Activated T-helper 2 cell treated with anti-CD3 and anti-CD28 coated beads, Interferon-gamma antibody, Interleukin-2, Interleukin-4, amounts not matched to agents 10 μg/mL and 5 μg/mL and 100 μg/mL, durations not matched to agents 14 hours and 24 hours and 36 hours (primary cell): Measurements from ENCODE around the gene MORN3. TPM values are rescaled to one million over a fixed set of nuclear protein-coding genes. Genes with fewer than 3 reads are reported as not detected.
"Not testable (repeated sequence)": the region's sequence is repeated elsewhere in the genome, so short reads cannot be mapped to it uniquely, and the experiment has no call there.

Experiments
- DNase-seq: peaks from one replicate; pipeline ENCODE4 v3.0.0; 2021; ENCODE audit warnings: low spot score
- H3K27ac Mint-ChIP-seq: one replicate; pipeline ENCODE4 v1.8.0; 2021; ENCODE audit warnings: mixed read lengths
- H3K27me3 Mint-ChIP-seq: one replicate; pipeline ENCODE4 v1.8.0; 2021; ENCODE audit warnings: low read depth, mixed read lengths
- H3K36me3 Mint-ChIP-seq: one replicate; pipeline ENCODE4 v1.8.0; 2021; ENCODE audit warnings: low read depth, mixed read lengths
- H3K4me1 Mint-ChIP-seq: one replicate; pipeline ENCODE4 v1.8.0; 2021; ENCODE audit warnings: low read depth, mixed read lengths
- H3K4me3 Mint-ChIP-seq: one replicate; pipeline ENCODE4 v1.8.0; 2021; ENCODE audit warnings: low read depth, mild to moderate bottlenecking, moderate library complexity, mixed read lengths
- H3K9me3 Mint-ChIP-seq: one replicate; pipeline ENCODE4 v1.8.0; 2021; ENCODE audit warnings: mixed read lengths
- intact Hi-C: fragments of 100-400 bp; cut with micrococcal nuclease; formaldehyde crosslinking; loops from one replicate; pipeline ENCODE4 v1.15.1; 2023
- total RNA-seq: library from RNA; stranded (reverse); gene quantifications from 2 replicates; pipeline ENCODE4 v1.2.3, GENCODE V29; 2022

The MORN3 gene, protein sequence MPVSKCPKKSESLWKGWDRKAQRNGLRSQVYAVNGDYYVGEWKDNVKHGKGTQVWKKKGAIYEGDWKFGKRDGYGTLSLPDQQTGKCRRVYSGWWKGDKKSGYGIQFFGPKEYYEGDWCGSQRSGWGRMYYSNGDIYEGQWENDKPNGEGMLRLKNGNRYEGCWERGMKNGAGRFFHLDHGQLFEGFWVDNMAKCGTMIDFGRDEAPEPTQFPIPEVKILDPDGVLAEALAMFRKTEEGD
- total RNA-seq = 0.34 and 0.37 TPM in 2 replicates

- DNase-seq = no peak
- peak within 1 kb of the TSS; percentile 49 for H3K27ac Mint-ChIP-seq
- H3K9me3 Mint-ChIP-seq = no peaks in the 10 kb centered on the region
- H3K27me3 Mint-ChIP-seq = no peaks in the 10 kb centered on the region
- no peak within 1 kb of the TSS for H3K4me3 Mint-ChIP-seq
- H3K4me1 Mint-ChIP-seq = peaks cover 29% of the 10 kb centered on the region
- H3K36me3 Mint-ChIP-seq = peaks cover 3% of the 10 kb centered on the region
- intact Hi-C loops = loop anchor here (5.0 kb wide), 1 partner anchor 117 kb away; no protein-coding TSS in a partner anchor
Measured at GRCh38 chr12:121669521-121669900, at the start of gene MORN3. TSS of gene MORN3 (minus strand) at chr12:121669654. CDS start at chr12:121669483, 171 bp downstream.

DNA sequence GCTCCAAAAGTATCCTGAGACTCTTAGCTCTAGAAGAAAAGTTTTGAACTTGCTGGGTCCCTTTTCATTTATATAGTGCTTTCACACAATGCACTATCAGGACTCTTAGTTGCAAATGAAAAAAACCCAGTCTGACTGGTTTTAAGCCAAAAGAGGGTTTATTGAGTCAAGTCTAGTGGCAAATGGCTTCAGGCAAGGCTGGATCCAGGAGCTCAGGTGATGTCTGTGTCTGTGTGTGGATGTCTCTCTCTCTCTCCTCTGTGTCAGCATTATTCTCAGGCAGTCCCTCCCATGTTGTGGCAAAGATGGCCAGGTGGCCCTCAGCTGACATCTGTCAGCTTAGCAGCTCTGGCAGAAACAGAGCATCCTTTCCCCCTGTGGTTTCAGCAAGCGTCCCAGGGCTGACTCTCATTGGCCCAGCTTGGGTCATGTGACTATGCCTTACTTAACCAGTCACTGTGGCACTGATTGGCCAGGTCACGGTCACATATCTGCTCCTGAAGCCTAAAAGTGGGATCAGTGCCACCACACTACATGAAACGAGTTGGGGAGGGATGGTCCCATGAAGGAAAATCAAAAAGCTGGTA lies 49.3 kb upstream of the MORN3 start:
- no peak for DNase-seq
- H3K4me1 Mint-ChIP-seq = peaks cover 8% of the 10 kb centered on the region
- intact Hi-C loops = loop anchor here (10.0 kb wide), 1 partner anchor 166 kb away; the partner anchor contains the start of gene PSMD9
- no peaks in the 10 kb centered on the region for H3K9me3 Mint-ChIP-seq
- no peak overlapping the region for H3K4me3 Mint-ChIP-seq
- no peaks in the 10 kb centered on the region for H3K27me3 Mint-ChIP-seq
- no peak overlapping the region for H3K27ac Mint-ChIP-seq
- H3K36me3 Mint-ChIP-seq = no peaks in the 10 kb centered on the region

DNA sequence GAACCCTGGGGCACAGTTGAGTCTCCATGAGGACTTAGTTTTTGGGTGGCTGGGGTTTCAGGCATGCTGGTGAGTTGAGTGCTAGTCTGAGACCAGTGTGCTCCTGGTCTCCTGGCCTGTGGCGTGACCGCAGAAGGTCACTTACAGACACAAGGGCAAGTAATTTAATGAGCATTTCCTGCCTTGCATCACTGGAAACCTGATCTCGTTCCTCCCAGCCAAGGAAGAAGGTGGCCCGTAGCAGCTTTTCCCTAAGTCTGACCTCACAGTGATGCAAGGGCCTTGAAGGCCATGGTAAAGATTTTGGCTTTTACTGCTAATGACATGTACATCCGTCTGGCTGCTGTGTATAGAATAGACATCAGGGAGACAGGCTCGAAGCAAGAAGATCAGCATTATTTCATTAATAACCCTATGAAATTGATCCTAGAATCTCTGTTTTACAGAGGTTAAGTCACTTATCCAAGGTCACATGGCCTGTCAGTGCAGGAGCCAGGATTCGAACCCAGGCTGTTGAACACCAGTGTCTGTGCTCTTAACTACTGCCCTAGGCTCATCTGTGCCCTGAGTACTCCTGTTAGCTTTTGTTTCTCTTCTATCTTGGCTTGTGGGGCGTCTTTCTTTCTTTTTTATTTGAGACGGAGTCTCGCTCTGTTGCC lies 47.7 kb upstream of the MORN3 start:
- intact Hi-C loops = loop anchor here (10.0 kb wide), 1 partner anchor 168 kb away; the partner anchor contains the start of gene PSMD9
- H3K27ac Mint-ChIP-seq = no peak overlapping the region
- peaks cover 14% of the 10 kb centered on the region for H3K4me1 Mint-ChIP-seq
- no peaks in the 10 kb centered on the region for H3K36me3 Mint-ChIP-seq
- H3K9me3 Mint-ChIP-seq = no peaks in the 10 kb centered on the region
- DNase-seq = no peak
- H3K27me3 Mint-ChIP-seq = no peaks in the 10 kb centered on the region
- H3K4me3 Mint-ChIP-seq = no peak overlapping the region

DNA sequence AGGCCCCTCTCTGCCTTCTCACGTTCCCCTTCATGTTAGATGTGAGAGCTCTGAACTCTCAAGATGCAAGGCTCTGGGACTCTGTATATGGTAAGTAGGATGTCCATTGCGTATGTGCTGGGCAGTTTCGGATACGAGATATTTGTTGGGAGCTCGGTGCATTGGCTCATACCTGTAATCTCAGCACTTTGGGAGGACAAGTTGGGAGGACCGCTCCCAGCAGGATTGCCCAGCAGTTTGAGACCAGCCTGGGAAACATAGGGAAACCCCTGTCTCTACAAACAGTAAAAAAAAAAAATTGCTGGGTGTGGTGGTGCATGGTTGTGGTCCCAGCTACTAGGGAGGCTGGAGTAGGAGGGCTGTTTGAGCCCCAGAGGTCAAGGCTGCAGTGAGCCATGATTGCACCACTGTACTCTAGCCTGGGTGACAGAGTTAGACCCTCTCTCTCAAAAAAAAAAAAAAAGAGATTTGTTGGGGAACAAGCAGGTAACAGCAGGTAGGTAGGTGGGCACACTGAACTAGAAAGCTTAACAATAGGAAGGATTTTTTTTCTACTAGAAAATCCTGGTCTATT lies 46.5 kb upstream of the MORN3 start:
- no peak for DNase-seq
- Mint-ChIP-seq H3K4me3 (no peak overlapping the region), H3K27me3 (no peaks in the 10 kb centered on the region), H3K27ac (no peak overlapping the region), H3K36me3 (no peaks in the 10 kb centered on the region), H3K9me3 (no peaks in the 10 kb centered on the region), H3K4me1 (peaks cover 18% of the 10 kb centered on the region)
- intact Hi-C loops = loop anchor here (10.0 kb wide), 1 partner anchor 169 kb away; the partner anchor contains the start of gene PSMD9

DNA sequence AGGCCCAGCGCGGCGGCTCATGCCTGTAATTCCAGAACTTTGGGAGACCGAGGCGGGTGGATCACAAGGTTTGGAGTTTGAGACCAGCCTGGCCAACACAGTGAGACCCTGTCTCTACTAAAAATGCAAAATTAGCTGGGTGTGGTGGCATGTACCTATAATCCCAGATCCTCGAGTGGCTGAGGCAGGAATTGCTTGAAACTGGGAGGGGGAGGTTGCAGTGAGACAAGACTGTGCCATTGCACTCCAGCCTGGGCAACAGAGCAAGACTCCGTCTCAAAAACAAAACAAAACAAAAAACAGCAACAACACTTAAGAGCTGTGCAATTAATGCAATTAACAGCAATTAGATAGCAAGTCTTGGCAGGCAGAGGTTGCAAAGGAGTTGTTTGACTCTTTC lies 45.6 kb upstream of the MORN3 start:
- H3K27ac Mint-ChIP-seq, DNase-seq, H3K36me3 Mint-ChIP-seq, H3K9me3 Mint-ChIP-seq, H3K27me3 Mint-ChIP-seq, H3K4me3 Mint-ChIP-seq: not testable (repeated sequence)
- intact Hi-C loops = loop anchor here (10.0 kb wide), 1 partner anchor 170 kb away; the partner anchor contains the start of gene PSMD9
- peaks cover 18% of the 10 kb centered on the region for H3K4me1 Mint-ChIP-seq

DNA sequence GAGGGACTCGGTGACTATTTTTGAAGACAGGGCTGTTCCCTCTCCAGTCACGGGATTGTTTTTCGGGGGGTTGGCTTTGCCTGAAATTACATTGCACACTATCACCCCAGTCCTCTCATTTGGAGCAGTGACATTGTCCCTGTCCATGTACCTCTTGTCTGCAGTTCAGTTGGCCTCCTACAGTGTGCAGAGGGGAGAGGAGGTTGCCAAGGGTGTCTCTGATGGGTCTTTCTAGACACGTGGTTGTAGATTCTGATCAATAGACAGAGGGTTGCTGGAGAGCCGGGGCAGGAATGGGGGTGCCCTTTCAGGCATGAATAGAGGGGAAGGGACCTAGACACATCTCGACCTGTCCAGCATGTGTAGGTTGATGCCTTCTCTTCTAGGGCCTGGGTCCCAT lies 44.3 kb upstream of the MORN3 start:
- Mint-ChIP-seq H3K36me3 (no peaks in the 10 kb centered on the region), H3K27me3 (no peaks in the 10 kb centered on the region), H3K27ac (no peak overlapping the region), H3K4me3 (peak overlapping the region; percentile 97), H3K4me1 (peaks cover 20% of the 10 kb centered on the region), H3K9me3 (no peaks in the 10 kb centered on the region)
- intact Hi-C loops = loop anchor here (2.0 to 10.0 kb wide), 4 partner anchors 27 to 171 kb away; partner anchors contain the start of genes PSMD9 and RHOF
- no peak for DNase-seq

- Mint-ChIP-seq H3K36me3 (no peaks in the 10 kb centered on the region), H3K4me1 (peaks cover 18% of the 10 kb centered on the region), H3K4me3 (peak overlapping the region; percentile 97), H3K9me3 (no peaks in the 10 kb centered on the region), H3K27me3 (no peaks in the 10 kb centered on the region), H3K27ac (peak overlapping the region; percentile 58)
- DNase-seq = no peak
- intact Hi-C loops = loop anchor here (2.0 to 10.0 kb wide), 4 partner anchors 27 to 171 kb away; partner anchors contain the start of genes PSMD9 and RHOF
Measured at GRCh38 chr12:121713257-121713777, 43.9 kb upstream of the MORN3 start.

GRCh38 chr12:121712461-121713256 lies 43.2 kb upstream of the MORN3 start, which contains the start of gene TMEM120B:
TSS of gene TMEM120B (plus strand) at chr12:121712752. CDS start at chr12:121712896, 144 bp downstream.
- Mint-ChIP-seq H3K36me3 (no peaks in the 10 kb centered on the region), H3K4me1 (peaks cover 18% of the 10 kb centered on the region), H3K27ac (peak within 1 kb of the TSS; percentile 85), H3K27me3 (peaks cover 1% of the 10 kb centered on the region), H3K9me3 (no peaks in the 10 kb centered on the region), H3K4me3 (peak within 1 kb of the TSS; percentile 97)
- intact Hi-C loops = loop anchor here (2.0 to 10.0 kb wide), 4 partner anchors 26 to 172 kb away; partner anchors contain the start of genes PSMD9 and RHOF
- peak; percentile 82 for DNase-seq

- Mint-ChIP-seq H3K27me3 (peaks cover 1% of the 10 kb centered on the region), H3K9me3 (no peaks in the 10 kb centered on the region), H3K4me3 (peak overlapping the region; percentile 97), H3K4me1 (peaks cover 18% of the 10 kb centered on the region), H3K36me3 (no peaks in the 10 kb centered on the region), H3K27ac (peak overlapping the region; percentile 85)
- intact Hi-C loops = loop anchor here (2.0 to 10.0 kb wide), 4 partner anchors 25 to 173 kb away; partner anchors contain the start of genes PSMD9 and RHOF
- DNase-seq = no peak
Measured at GRCh38 chr12:121712190-121712460, 42.7 kb upstream of the MORN3 start.

- peaks cover 1% of the 10 kb centered on the region for H3K27me3 Mint-ChIP-seq
- H3K9me3 Mint-ChIP-seq = no peaks in the 10 kb centered on the region
- peaks cover 18% of the 10 kb centered on the region for H3K4me1 Mint-ChIP-seq
- intact Hi-C loops = loop anchor here (2.0 to 10.0 kb wide), 4 partner anchors 25 to 173 kb away; partner anchors contain the start of genes PSMD9 and RHOF
- H3K36me3 Mint-ChIP-seq = no peaks in the 10 kb centered on the region
- peak overlapping the region; percentile 85 for H3K27ac Mint-ChIP-seq
- peak; percentile 28 for DNase-seq
- H3K4me3 Mint-ChIP-seq = peak overlapping the region; percentile 97
Measured at GRCh38 chr12:121711361-121712189, 42.1 kb upstream of the MORN3 start.

GRCh38 chr12:121709478-121709961 lies 40.1 kb upstream of the MORN3 start:
- H3K9me3 Mint-ChIP-seq = no peaks in the 10 kb centered on the region
- H3K27me3 Mint-ChIP-seq = peaks cover 8% of the 10 kb centered on the region
- no peak overlapping the region for H3K4me3 Mint-ChIP-seq
- H3K27ac Mint-ChIP-seq = no peak overlapping the region
- intact Hi-C loops = no loop called here
- peaks cover 16% of the 10 kb centered on the region for H3K4me1 Mint-ChIP-seq
- DNase-seq = no peak
- H3K36me3 Mint-ChIP-seq = no peaks in the 10 kb centered on the region
